Dedifferentiated amniotic fluid mesenchymal stem cell (primary cell): Measurements from ENCODE around the gene ZNF195.
"Not testable (repeated sequence)": the region's sequence is repeated elsewhere in the genome, so short reads cannot be mapped to it uniquely, and the experiment has no call there.

Source experiments
- DNase-seq: peaks from one replicate; pipeline ENCODE4 v3.0.0-alpha.2; 2016; ENCODE audit errors: extremely low spot score

ZNF195 gene

GRCh38 chr11:3402181-3402860 is 23.4 kb upstream of the ZNF195 start:
- not testable (repeated sequence) for DNase-seq

GRCh38 chr11:3401052-3401451 is 22.1 kb upstream of the ZNF195 start:
- DNase-seq, result not testable (repeated sequence)

DNA sequence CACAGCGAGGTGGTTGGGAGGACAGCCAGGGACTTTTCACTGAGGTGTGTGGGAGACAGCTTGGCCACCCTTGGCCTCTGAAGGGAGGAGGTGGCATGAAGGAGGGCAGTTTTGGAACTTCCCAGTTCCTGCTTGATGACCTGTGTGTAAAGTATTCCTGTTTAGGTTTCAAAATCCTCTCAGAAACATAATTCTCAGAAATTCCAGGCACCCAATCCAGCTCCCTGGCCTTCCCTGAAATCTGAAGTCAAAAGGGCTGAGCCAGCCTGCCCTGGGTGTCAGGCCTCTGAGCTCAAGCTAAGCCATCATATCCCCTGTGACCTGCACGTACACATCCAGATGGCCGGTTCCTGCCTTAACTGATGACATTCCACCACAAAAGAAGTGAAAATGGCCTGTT is 19.6 kb upstream of the ZNF195 start:
- DNase-seq, result not testable (repeated sequence)

- DNase-seq, result not testable (repeated sequence)
Measured at GRCh38 chr11:3398106-3398505, 19.2 kb upstream of the ZNF195 start.

GRCh38 chr11:3397210-3397609 is 18.3 kb upstream of the ZNF195 start:
- DNase-seq, result not testable (repeated sequence)

- DNase-seq, result not testable (repeated sequence)
Measured at GRCh38 chr11:3395468-3395867, 16.5 kb upstream of the ZNF195 start.

DNA sequence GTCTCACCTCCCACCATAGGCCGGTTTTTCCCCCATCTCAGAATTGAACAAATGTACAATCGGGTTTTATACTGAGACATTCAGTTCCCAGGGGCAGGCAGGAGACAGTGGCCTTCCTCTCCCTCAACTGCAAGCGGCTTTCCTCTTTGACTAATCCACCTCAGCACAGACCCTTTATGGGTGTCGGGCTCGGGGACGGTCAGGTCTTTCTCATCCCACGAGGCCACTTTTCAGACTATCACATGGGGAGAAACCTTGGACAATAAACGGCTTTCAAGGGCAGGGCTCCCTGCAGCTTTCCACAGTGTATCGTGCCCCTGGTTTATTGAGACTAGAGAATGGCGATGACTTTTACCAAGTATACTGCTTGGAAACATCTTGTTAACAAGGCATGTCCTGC is 16.0 kb upstream of the ZNF195 start:
- DNase-seq, result not testable (repeated sequence)

GRCh38 chr11:3393450-3393849 is 14.5 kb upstream of the ZNF195 start:
- DNase-seq, result not testable (repeated sequence)

DNA sequence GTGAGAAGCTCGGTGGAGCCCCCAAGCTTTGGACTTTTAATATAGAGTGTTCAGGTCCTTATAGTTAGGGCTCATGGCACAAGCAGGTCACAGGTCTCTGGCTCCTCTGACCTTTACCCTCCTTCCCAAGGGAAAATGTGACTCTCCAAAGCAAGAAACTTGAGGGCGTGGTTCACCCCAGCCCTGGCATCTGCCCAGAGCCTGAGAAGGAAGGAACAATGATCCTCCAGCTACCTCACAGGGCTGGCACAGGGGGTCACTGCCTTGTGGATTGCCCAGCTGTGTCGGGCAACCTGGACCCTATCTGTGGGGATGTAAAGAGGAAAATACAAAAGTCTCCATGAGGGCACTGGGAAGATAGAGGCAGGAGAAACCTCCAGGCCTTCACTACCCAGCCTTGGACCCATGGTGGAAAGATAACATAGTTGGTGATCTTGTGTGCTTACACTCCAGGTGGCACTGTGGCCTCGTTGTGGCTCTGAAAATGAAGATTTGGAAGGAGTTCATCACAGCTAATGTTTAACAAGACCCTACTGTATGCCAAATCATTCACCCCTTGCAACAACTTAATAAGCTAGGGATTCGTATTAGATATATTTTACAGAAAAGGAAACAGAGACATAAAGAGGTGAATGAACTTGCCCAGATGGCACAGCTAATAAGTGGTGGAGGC is 3.8 kb upstream of the ZNF195 start:
- DNase-seq, result no peak

DNA sequence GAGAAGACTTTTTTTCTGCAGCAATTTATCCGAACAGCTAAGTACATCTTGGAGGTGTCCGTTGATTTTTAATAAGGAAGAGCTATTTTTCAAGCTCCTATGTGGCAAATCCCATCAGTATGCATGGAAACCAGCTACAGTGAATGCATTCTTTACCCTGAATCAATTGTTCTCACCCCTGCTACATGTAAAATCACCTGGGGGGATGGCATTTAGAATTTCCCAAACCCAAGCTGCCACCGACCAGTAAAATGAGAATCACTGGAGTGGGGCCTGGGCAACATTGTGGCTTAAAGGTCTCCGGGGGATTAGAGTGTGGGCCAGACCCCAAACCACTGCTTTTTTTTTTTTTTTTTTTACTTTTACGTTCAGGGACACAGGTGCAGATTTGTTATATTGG is 2.8 kb upstream of the ZNF195 start:
- DNase-seq, result no peak

DNA sequence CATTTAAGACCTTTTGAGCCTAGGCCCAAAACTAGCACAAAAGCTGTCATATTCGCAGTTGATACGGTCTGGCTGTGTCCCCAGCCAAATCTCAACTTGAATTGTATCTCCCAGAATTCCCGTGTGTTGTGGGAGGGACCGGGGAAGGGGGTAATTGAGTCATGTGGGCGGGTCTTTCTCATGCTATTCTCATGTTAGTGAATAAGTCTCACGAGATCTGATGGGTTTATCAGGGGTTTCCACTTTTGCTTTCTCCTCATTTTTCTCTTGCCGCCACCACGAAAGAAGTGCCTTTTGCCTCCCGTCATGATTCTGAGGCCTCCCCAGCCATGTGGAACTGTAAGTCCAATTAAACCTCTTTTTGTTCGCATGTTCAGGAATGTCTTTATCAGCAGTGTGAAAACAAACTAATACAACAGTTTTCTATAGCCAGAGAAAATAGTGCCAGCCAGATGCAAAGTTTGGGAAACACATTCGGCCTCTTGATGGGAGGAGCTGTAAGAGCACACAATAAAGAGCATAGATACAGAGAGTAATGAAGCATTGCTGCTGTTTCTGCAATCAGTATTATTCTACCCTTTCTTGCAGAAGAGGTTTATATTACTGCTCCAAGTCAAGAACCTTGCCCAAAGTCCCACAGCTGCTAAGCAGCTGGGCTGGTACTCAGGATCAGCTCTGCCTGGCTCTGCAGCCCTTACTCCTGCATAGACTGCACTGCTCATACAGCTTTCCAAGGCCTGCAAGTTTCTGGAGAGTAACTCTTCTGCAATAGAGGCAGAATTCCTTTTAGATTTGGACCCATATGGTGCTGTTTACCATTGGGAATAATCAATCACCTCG is 2.0 kb upstream of the ZNF195 start:
- DNase-seq, result no peak

- no peak for DNase-seq
Measured at GRCh38 chr11:3375552-3375951, 3.4 kb downstream of the ZNF195 start.

- DNase-seq, result no peak
Measured at GRCh38 chr11:3370311-3370870, 8.6 kb downstream of the ZNF195 start.

DNA sequence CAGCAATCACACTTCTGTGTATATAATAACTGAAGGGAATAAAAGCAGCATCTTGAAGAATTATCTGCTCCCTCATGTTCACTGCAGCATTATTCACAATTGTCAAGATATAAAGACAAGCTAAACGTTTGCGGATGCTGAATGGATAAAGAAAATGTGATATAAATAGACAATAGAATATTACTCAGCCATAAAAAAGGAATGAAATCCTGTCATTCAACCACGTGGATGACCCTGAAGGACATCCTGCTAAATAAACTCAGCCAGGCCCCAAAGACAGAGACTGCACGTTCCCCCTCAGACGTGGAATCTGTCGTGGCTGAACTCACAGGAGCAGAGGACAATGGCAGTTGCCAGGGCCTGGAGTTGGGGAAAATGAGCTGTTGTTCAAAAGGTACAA is 9.6 kb downstream of the ZNF195 start:
- no peak for DNase-seq

DNA sequence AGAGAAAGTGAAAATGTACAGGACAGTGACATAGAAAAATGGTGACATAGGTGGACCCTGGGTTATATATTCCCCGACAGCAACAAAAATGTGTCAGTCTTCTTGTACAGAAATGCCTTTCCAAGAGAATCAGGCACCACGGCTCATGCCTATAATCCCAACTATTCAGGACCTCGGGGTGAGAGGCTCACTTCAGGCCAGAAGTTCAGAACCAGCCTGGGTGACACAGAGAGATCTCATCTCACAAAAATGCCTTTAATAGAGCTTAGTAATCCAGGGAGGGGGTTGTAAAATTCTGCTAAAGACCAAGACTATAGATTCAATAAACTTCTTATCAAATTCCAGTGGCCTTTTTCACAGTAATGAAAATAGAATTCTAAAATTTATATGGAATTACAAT is 10.7 kb downstream of the ZNF195 start:
- DNase-seq, result no peak

GRCh38 chr11:3367221-3367620 is 11.7 kb downstream of the ZNF195 start:
- DNase-seq, result no peak

DNA sequence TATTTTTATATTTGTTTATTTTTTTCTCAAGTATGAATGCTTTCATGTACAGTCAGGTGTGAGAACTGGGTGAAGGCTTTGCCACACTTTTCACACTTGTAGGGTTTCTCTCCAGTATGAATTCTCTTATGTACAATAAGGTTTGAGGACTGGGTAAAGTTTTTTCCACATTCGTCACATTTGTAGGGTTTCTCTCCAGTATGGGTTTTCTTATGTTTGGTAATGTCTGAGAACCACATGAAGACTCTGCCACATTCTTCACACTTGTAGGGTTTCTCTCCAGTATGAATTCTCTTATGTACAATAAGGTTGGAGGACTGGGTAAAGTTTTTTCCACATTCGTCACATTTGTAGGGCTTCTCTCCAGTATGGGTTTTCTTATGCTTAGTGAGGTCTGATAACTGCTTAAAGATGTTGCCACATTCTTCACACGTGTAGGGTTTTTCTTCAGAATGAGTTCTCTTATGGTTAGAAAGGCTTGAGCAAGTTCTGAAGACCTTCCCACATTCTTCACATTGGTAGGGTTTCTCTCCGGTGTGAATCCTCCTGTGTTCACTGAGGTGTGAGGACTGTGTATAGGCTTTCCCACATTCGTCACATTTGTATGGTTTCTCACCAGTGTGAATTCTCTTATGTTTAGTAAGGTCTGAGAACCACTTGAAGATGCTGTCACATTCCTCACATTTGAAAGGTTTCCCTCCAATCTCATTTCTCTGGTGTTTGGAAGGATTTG is 19.7 kb downstream of the ZNF195 start:
- no peak for DNase-seq

DNA sequence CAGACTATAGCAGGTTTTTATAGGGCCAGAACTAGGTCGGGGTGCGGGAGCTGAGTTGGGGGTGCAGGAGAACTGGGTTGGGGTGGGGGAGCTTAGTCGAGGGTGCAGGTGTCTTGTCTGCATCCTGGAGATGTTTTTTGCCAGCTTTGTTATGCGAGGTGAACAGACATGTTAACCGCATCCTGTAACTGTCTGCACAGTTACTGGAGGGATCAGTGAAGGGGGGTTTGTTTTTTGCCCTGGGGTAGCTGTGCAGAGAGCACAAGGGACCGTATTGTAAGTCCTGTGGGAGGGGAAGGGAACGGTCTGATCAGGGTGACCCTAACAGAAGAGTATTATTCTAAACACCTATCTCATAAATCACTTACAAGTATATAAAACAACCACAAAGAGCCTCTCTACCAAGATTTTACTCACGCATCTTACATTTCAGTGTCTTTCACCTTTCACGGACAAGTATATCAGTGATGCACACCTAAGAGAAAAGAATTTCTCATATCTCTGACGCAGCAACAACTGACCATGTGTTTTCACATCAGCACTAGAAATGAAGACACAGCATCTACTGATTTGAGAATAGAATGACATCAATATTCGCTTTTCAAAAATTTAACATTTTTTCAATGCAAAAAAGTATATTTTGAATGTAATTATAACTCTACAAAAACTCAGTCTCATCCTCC is 20.8 kb downstream of the ZNF195 start:
- DNase-seq, result no peak

DNA sequence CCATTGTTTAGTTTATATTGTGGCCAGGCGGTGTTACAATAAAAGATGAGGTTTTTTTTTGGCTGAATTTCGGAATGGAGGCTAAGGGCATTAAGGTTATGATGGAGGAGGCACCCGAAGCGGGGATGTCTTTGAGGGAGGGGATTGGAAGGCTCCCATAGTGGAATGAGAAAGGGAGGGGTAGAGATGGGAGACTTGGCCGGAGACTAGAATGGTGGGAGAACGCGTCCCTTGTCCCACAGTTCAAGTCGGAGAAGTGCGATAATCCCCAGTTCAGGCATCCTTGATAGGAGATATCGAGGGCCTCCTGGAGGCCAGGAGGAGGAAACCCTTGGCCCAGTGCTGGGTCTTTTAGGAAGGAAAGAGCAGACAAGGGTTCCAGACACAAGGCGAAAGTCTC is 21.6 kb downstream of the ZNF195 start:
- no peak for DNase-seq

DNA sequence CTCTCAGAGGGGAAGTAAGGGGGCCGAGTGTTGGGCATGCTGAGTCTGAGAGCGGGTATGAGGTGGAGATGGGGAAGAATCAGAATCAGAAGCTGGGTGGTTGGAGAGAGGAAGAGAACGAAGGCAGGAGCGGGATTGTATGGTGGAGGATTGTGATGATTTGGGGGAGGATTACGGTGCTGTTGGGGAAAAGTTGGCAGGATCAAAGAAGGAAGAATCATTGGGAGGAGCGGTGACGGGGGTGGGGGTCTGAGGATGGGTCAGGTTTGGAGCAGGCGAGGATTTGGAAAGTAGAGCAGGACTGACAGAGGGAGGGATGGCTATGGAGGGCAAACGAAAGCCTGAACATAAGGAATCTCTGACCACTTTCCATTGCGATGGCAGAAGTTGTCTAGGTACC is 22.1 kb downstream of the ZNF195 start:
- DNase-seq, result no peak

GRCh38 chr11:3353066-3353465 is 25.9 kb downstream of the ZNF195 start:
- no peak for DNase-seq
